Epithelial cell of proximal tubule (primary cell): ENCODE data around the gene SELENOF. TPM values are rescaled to one million over a fixed set of nuclear protein-coding genes. Genes with fewer than 3 reads are reported as not detected.

ENCODE experiments used
- DNase-seq: peaks from one replicate; pipeline ENCODE4 v3.0.0-alpha.2; 2011; ENCODE audit warnings: low read depth
- H3K4me3 ChIP-seq: 2 replicates; pipeline ENCODE4 v1.5.1; 2011; ENCODE audit warnings: low read depth, mild to moderate bottlenecking, low read length
- CTCF ChIP-seq: conservative IDR thresholded peaks from 2 replicates; pipeline ENCODE4 v1.5.1; 2012; ENCODE audit warnings: low read depth, mild to moderate bottlenecking, low read length
- total RNA-seq: library from RNA; depleted of rRNA; stranded (reverse); fragments of >200 nt; gene quantifications from 2 replicates; pipeline ENCODE4 v1.2.3, GENCODE V29; 2015

Gene SELENOF
- total RNA-seq, 1 donor from 2014 or later = 169 TPM

GRCh38 chr1:86938450-86938849 is 24.5 kb upstream of the SELENOF start:
- DNase-seq = no peak
- no peak overlapping the region for H3K4me3 ChIP-seq
- TF ChIP-seq CTCF = no peak

- DNase-seq = no peak
- H3K4me3 ChIP-seq = no peak overlapping the region
- TF ChIP-seq CTCF = no peak
Observed at GRCh38 chr1:86933562-86934377, 19.8 kb upstream of the SELENOF start.

GRCh38 chr1:86933051-86933450 is 19.1 kb upstream of the SELENOF start:
- H3K4me3 ChIP-seq = no peak overlapping the region
- no peak for TF ChIP-seq CTCF
- DNase-seq = no peak

- H3K4me3 ChIP-seq = no peak overlapping the region
Observed at GRCh38 chr1:86928819-86929218, 14.9 kb upstream of the SELENOF start.

GRCh38 chr1:86926883-86927282 is 13.0 kb upstream of the SELENOF start:
- H3K4me3 ChIP-seq = no peak overlapping the region
- DNase-seq = no peak
- no peak for TF ChIP-seq CTCF

More at GRCh38 chr1:86928819-86929218, 14.9 kb upstream of the SELENOF start:
- no peak for DNase-seq
- TF ChIP-seq CTCF = no peak

GRCh38 chr1:86925742-86926141 is 11.8 kb upstream of the SELENOF start:
- no peak for TF ChIP-seq CTCF
- H3K4me3 ChIP-seq = no peak overlapping the region
- DNase-seq = no peak
